ENCODE results near the gene APOH. TPM values are rescaled to one million over a fixed set of nuclear protein-coding genes. Genes with fewer than 3 reads are reported as not detected.

Gene APOH
- total RNA-seq, 4 donors from 2014 or later: not detected

- peaks cover 0 to 29% (median 0%) of the 10 kb centered on the region in 4 donors for H3K27me3 ChIP-seq
- no peaks in the 10 kb centered on the region for H3K4me1 ChIP-seq
- H3K9me3 ChIP-seq: no peaks in the 10 kb centered on the region
- DNase-seq: no peak
- no peak overlapping the region for H3K27ac ChIP-seq
- intact Hi-C loops (cut with DNase I): no loop called here
- TF ChIP-seq POLR2A (IDR thresholded peaks at IDR 0.05) (no peak), CTCF (IDR thresholded peaks at IDR 0.05) (no peak)
- no peaks in the 10 kb centered on the region for H3K36me3 ChIP-seq
- H3K4me3 ChIP-seq: no peak overlapping the region
Observed at GRCh38 chr17:66221343-66221742, 7.9 kb downstream of the APOH start.

GRCh38 chr17:66220079-66220835 lies 9.0 kb downstream of the APOH start:
- H3K4me3 ChIP-seq: no peak overlapping the region
- no peaks in the 10 kb centered on the region for H3K9me3 ChIP-seq
- 65 to 75% methylated on average over 8 of the region's 8 CpGs for WGBS, 2 donors
- DNase-seq: no peak
- H3K4me1 ChIP-seq: no peaks in the 10 kb centered on the region
- TF ChIP-seq CTCF (IDR thresholded peaks at IDR 0.05) (no peak), POLR2A (IDR thresholded peaks at IDR 0.05) (no peak)
- peaks cover 0 to 32% (median 0%) of the 10 kb centered on the region in 4 donors for H3K27me3 ChIP-seq
- intact Hi-C loops (cut with DNase I): no loop called here
- H3K36me3 ChIP-seq: no peaks in the 10 kb centered on the region
- no peak overlapping the region for H3K27ac ChIP-seq

- intact Hi-C loops (cut with DNase I): no loop called here
- H3K27ac ChIP-seq: no peak overlapping the region
- TF ChIP-seq CTCF (IDR thresholded peaks at IDR 0.05) (no peak), POLR2A (IDR thresholded peaks at IDR 0.05) (no peak)
- H3K9me3 ChIP-seq: no peaks in the 10 kb centered on the region
- no peak overlapping the region for H3K4me3 ChIP-seq
- no peaks in the 10 kb centered on the region for H3K36me3 ChIP-seq
- no peak for DNase-seq
- H3K4me1 ChIP-seq: no peaks in the 10 kb centered on the region
- peaks cover 0 to 34% (median 0%) of the 10 kb centered on the region in 4 donors for H3K27me3 ChIP-seq
- WGBS, 2 donors: 79 to 94% methylated on average over 3 of the region's 3 CpGs
Observed at GRCh38 chr17:66215529-66215911, 13.7 kb downstream of the APOH start.

- H3K4me1 ChIP-seq: no peaks in the 10 kb centered on the region
- no peak overlapping the region for H3K4me3 ChIP-seq
- WGBS, 2 donors: 75 to 86% methylated on average over 5 of the region's 5 CpGs
- H3K36me3 ChIP-seq: no peaks in the 10 kb centered on the region
- no peak overlapping the region for H3K27ac ChIP-seq
- no peak for DNase-seq
- no peaks in the 10 kb centered on the region for H3K9me3 ChIP-seq
- intact Hi-C loops (cut with DNase I): no loop called here
- H3K27me3 ChIP-seq: peaks cover 0 to 30% (median 0%) of the 10 kb centered on the region in 4 donors
- TF ChIP-seq CTCF (IDR thresholded peaks at IDR 0.05) (no peak), POLR2A (IDR thresholded peaks at IDR 0.05) (no peak)
Observed at GRCh38 chr17:66214884-66215528, 14.2 kb downstream of the APOH start.

GRCh38 chr17:66211047-66211810 lies 18.0 kb downstream of the APOH start:
- no peak for DNase-seq
- no peak overlapping the region for H3K27ac ChIP-seq
- intact Hi-C loops (cut with DNase I): no loop called here

More at GRCh38 chr17:66211047-66211810, 18.0 kb downstream of the APOH start:
- no peaks in the 10 kb centered on the region for H3K4me1 ChIP-seq
- H3K4me3 ChIP-seq: no peak overlapping the region
- no peaks in the 10 kb centered on the region for H3K9me3 ChIP-seq
- WGBS, 2 donors: 80 to 87% methylated on average over 8 to 9 of the region's 9 CpGs
- TF ChIP-seq CTCF (IDR thresholded peaks at IDR 0.05) (no peak), POLR2A (IDR thresholded peaks at IDR 0.05) (no peak)
- H3K27me3 ChIP-seq: peaks cover 0 to 21% (median 0%) of the 10 kb centered on the region in 4 donors
- no peaks in the 10 kb centered on the region for H3K36me3 ChIP-seq

Measured in esophagus squamous epithelium (tissue), 5 donors.